Fibroblast of lung (primary cell): ENCODE measurements around the gene IGF2.

Experiments
- CTCF ChIP-seq, 2 donors: IDR thresholded peaks in 1 of 2; conservative IDR thresholded peaks in 1 of 2; 1 replicate in 1 of 2; 2 replicates in 1 of 2; pipeline ENCODE4 v1.5.1; 2011 to 2012; ENCODE audit warnings: low read length in 2 of 2, control low read depth in 1 of 2, inconsistent platforms in 1 of 2, low read depth in 1 of 2, mild to moderate bottlenecking in 1 of 2
- EZH2 ChIP-seq: IDR thresholded peaks from 2 replicates; pipeline ENCODE4 v1.5.1; 2012; ENCODE audit warnings: low read length, control low read depth, mild to moderate bottlenecking; ENCODE audit errors: missing control alignments

GRCh38 chr11:2164081-2164480 lies 24.9 kb upstream of the IGF2 start:
- TF ChIP-seq CTCF (conservative IDR thresholded peaks at IDR 0.05 in 1 of 2, IDR thresholded peaks at IDR 0.05 in 1 of 2; ENCODE audit: low read depth in 1 of 2, low read length in 2 of 2) = no peak
- TF ChIP-seq EZH2 = no peak
